HCT116 (cell line): ENCODE measurements around the gene CDKAL1. TPM values are rescaled to one million over a fixed set of nuclear protein-coding genes. Genes with fewer than 3 reads are reported as not detected.

Experiments
- ATAC-seq: fragments of 200-7000 bp; cut with Tn5 transposase; 2 replicates; pipeline ENCODE4 v1.9.1; 2020; ENCODE audit warnings: mild to moderate bottlenecking, moderate library complexity
- BruUV-seq: library from RNA; stranded (reverse); fragments of 400-500 nt; replicated peaks from 2 replicates; lab custom pipeline; 2021; lab: Mats Ljungman, UMichigan
- CTCF ChIA-PET: fragments of 300-600 bp; sonication (Branson Sonifier 250); formaldehyde crosslinking; loops from one replicate; lab custom pipeline; 2021; ENCODE audit warnings: antibody characterized with exemption; lab: Charles Lee
- POLR2A ChIA-PET: fragments of 300-600, 350-600 bp; sonication (Branson Sonifier 250); formaldehyde crosslinking; loops from one replicate; lab custom pipeline; 2021; ENCODE audit warnings: antibody characterized with exemption; lab: Charles Lee
- RAD21 ChIA-PET, 2 experiments: fragments of 300-600 bp; sonication (Branson Sonifier 250); formaldehyde crosslinking; loops; one replicate each; lab custom pipeline; 2023; ENCODE audit warnings: low total read pairs in 2 of 2; ENCODE audit not compliant: uncharacterized antibody in 2 of 2, unreplicated experiment in 2 of 2, low non-redundant PET in 1 of 2; lab: Charles Lee
- DNase-seq: peaks from one replicate; pipeline ENCODE4 v3.0.0-alpha.2; 2010; ENCODE audit warnings: low read depth, low spot score
- H2AFZ ChIP-seq: fragments of 200-600 bp; shearing (Covaris generic), sonication (generic); 2 replicates; pipeline ENCODE4 v1.6.1; 2017; ENCODE audit warnings: low read depth, mixed run types, mixed read lengths, antibody characterized with exemption, low read length; ENCODE audit not compliant: poor library complexity, severe bottlenecking
- H3K27ac ChIP-seq: 2 replicates; pipeline ENCODE4 v1.5.1; 2012; ENCODE audit warnings: low read depth, low read length
- H3K27me3 ChIP-seq: fragments of 200-600 bp; sonication (generic); 2 replicates; pipeline ENCODE4 v1.6.1; 2016; ENCODE audit warnings: mixed run types, low read length, mixed read lengths; ENCODE audit not compliant: insufficient read depth
- H3K36me3 ChIP-seq, 2 experiments: fragments of 200-500 bp in 1 of 2; fragments of 200-600 bp in 1 of 2; sonication (Bioruptor generic) in 1 of 2; sonication (generic) in 1 of 2; 2 replicates each; pipeline versions ENCODE4 v1.5.1 to v1.6.1; 2014 to 2016; ENCODE audit warnings: low read length in 2 of 2, inconsistent platforms in 1 of 2, mixed read lengths in 1 of 2, mixed run types in 1 of 2; ENCODE audit not compliant: insufficient read depth in 2 of 2, control insufficient read depth in 1 of 2
- H3K4me1 ChIP-seq, 2 experiments: fragments of 200-600 bp in 1 of 2; sonication (generic) in 1 of 2; 2 replicates each; pipeline versions ENCODE4 v1.5.1 to v1.6.1; 2012 to 2017; ENCODE audit warnings: low read length in 2 of 2, inconsistent platforms in 1 of 2, mild to moderate bottlenecking in 1 of 2, mixed read lengths in 1 of 2, mixed run types in 1 of 2, moderate library complexity in 1 of 2; ENCODE audit not compliant: insufficient read depth in 2 of 2, control insufficient read depth in 1 of 2
- H3K4me2 ChIP-seq: fragments of 200-600 bp; sonication (generic); 2 replicates; pipeline ENCODE4 v1.6.1; 2017; ENCODE audit warnings: mixed run types, low read length, mixed read lengths
- H3K4me3 ChIP-seq, 2 experiments: fragments of 200-600 bp in 1 of 2; sonication (generic) in 1 of 2; replicated peaks in 1 of 2; 2 replicates each; pipeline ENCODE4 v1.5.1; 2011 to 2016; ENCODE audit warnings: low read length in 2 of 2, control low read depth in 1 of 2, low read depth in 1 of 2, mild to moderate bottlenecking in 1 of 2, mixed read lengths in 1 of 2, mixed run types in 1 of 2
- H3K79me2 ChIP-seq: fragments of 200-600 bp; sonication (generic); 2 replicates; pipeline ENCODE4 v1.6.1; 2017; ENCODE audit warnings: mild to moderate bottlenecking, mixed run types, low read length, moderate library complexity, mixed read lengths; ENCODE audit not compliant: insufficient read depth
- H3K9ac ChIP-seq: fragments of 200-600 bp; sonication (generic); 2 replicates; pipeline ENCODE4 v1.6.1; 2016; ENCODE audit warnings: low read length, mixed read lengths
- H3K9me2 ChIP-seq: fragments of 200-600 bp; sonication (generic), shearing (Covaris generic); 2 replicates; pipeline ENCODE4 v1.6.1; 2017; ENCODE audit warnings: mixed run types, mild to moderate bottlenecking, moderate library complexity; ENCODE audit not compliant: insufficient read depth
- H3K9me3 ChIP-seq, 2 experiments: fragments of 200-500 bp in 1 of 2; fragments of 200-600 bp in 1 of 2; sonication (Bioruptor generic) in 1 of 2; sonication (generic) in 1 of 2; 2 replicates each; pipeline ENCODE4 v1.6.1; 2014 to 2017; ENCODE audit warnings: low read length in 2 of 2, mixed read lengths in 2 of 2, inconsistent platforms in 1 of 2, low read depth in 1 of 2, mild to moderate bottlenecking in 1 of 2, mixed run types in 1 of 2, moderate library complexity in 1 of 2; ENCODE audit not compliant: control insufficient read depth in 1 of 2, insufficient read depth in 1 of 2
- H4K20me1 ChIP-seq: fragments of 200-600 bp; sonication (generic), shearing (Covaris generic); 2 replicates; pipeline ENCODE4 v1.6.1; 2017; ENCODE audit warnings: mixed run types, mild to moderate bottlenecking, moderate library complexity; ENCODE audit not compliant: insufficient read depth
- CEBPB ChIP-seq: IDR thresholded peaks from 2 replicates; pipeline ENCODE4 v1.6.1; 2012; ENCODE audit warnings: low read depth
- FOSL1 ChIP-seq: IDR thresholded peaks from 2 replicates; pipeline ENCODE4 v1.6.1; 2012; ENCODE audit warnings: low read depth
- RAD21 ChIP-seq: IDR thresholded peaks from 2 replicates; pipeline ENCODE4 v1.6.1; 2012; ENCODE audit warnings: low read depth, mild to moderate bottlenecking
- REST ChIP-seq: IDR thresholded peaks from 2 replicates; pipeline ENCODE4 v1.6.1; 2012; ENCODE audit warnings: low read depth
- SP1 ChIP-seq: IDR thresholded peaks from 2 replicates; pipeline ENCODE4 v1.6.1; 2012; ENCODE audit warnings: low read depth
- intact Hi-C: fragments of 100-400 bp; cut with micrococcal nuclease; formaldehyde crosslinking; loops from 2 replicates; pipeline ENCODE4 v1.10.0; 2022
- total RNA-seq: library from RNA; stranded (reverse); gene quantifications from one replicate; pipeline ENCODE4 v1.2.1, GENCODE V29; 2021; ENCODE audit not compliant: unreplicated experiment
- TF ChIP-seq, protein P1 (sequence below), 3 experiments: fragments of 200-600 bp in 1 of 3; sonication (generic) in 1 of 3; IDR thresholded peaks in 2 of 3; conservative IDR thresholded peaks in 1 of 3; 2 replicates each; pipeline ENCODE4 v1.5.1; 2012 to 2017; ENCODE audit warnings: low read depth in 2 of 3, low read length in 2 of 3, antibody characterized with exemption in 1 of 3, borderline replicate concordance in 1 of 3, control low read depth in 1 of 3, mild to moderate bottlenecking in 1 of 3, mixed read lengths in 1 of 3, mixed run types in 1 of 3, moderate library complexity in 1 of 3; ENCODE audit not compliant: insufficient read depth in 1 of 3

CDKAL1 gene
- total RNA-seq, 1 experiment from 2014 or later: 14.9 TPM

- no peak overlapping the region for H3K4me2 ChIP-seq
- TF ChIP-seq RAD21: no peak
- no peak for TF ChIP-seq FOSL1
- TF ChIP-seq REST: no peak
- TF ChIP-seq, protein P1, sequence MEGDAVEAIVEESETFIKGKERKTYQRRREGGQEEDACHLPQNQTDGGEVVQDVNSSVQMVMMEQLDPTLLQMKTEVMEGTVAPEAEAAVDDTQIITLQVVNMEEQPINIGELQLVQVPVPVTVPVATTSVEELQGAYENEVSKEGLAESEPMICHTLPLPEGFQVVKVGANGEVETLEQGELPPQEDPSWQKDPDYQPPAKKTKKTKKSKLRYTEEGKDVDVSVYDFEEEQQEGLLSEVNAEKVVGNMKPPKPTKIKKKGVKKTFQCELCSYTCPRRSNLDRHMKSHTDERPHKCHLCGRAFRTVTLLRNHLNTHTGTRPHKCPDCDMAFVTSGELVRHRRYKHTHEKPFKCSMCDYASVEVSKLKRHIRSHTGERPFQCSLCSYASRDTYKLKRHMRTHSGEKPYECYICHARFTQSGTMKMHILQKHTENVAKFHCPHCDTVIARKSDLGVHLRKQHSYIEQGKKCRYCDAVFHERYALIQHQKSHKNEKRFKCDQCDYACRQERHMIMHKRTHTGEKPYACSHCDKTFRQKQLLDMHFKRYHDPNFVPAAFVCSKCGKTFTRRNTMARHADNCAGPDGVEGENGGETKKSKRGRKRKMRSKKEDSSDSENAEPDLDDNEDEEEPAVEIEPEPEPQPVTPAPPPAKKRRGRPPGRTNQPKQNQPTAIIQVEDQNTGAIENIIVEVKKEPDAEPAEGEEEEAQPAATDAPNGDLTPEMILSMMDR (IDR thresholded peaks at IDR 0.05 in 2 of 3, conservative IDR thresholded peaks at IDR 0.05 in 1 of 3; ENCODE audit: borderline replicate concordance in 1 of 3, insufficient read depth in 1 of 3, low read depth in 2 of 3, low read length in 2 of 3): no peak
- TF ChIP-seq SP1: no peak
- no peak for TF ChIP-seq CEBPB
- peaks cover 5% of the 10 kb centered on the region; the same call in 1 of the 2 replicates for H3K79me2 ChIP-seq
- no peaks in the 10 kb centered on the region for H3K9me2 ChIP-seq
- no peaks in the 10 kb centered on the region for H3K27me3 ChIP-seq
- no peaks in the 10 kb centered on the region for H3K9me3 ChIP-seq
- ChIA-PET RAD21 (no interaction called here), POLR2A (interaction anchor here (1.7 kb wide), 1 partner anchor 1027 kb away, joined by 10 read pairs; the partner anchor contains the start of gene SOX4), CTCF (interaction anchor here (2.4 to 4.5 kb wide), 3 partner anchors 16 to 1024 kb away, joined by 8 to 57 read pairs (median 15); no protein-coding TSS in a partner anchor)
- no peak for ATAC-seq
- no peaks in the 10 kb centered on the region for H3K36me3 ChIP-seq
- H3K27ac ChIP-seq: no peak overlapping the region
- H3K9ac ChIP-seq: no peak overlapping the region
- H3K4me1 ChIP-seq: no peaks in the 10 kb centered on the region
- intact Hi-C loops: no loop called here
- H2AFZ ChIP-seq: no peak overlapping the region
- H3K4me3 ChIP-seq: no peak overlapping the region
- no peak for DNase-seq
- BruUV-seq: no TSS peak
- no peaks in the 10 kb centered on the region for H4K20me1 ChIP-seq
These were observed 31.9 kb downstream of the CDKAL1 start for GRCh38 chr6:20566109-20566508.
